Stimulated activated CD8-positive, alpha-beta memory T cell treated with anti-CD3 and anti-CD28 coated beads, Interleukin-4, amount 100 ng/mL, for 1 hour (primary cell): Measurements from ENCODE around the gene PRSS21.

Source experiments
- DNase-seq, 2 donors: peaks; one replicate each; pipeline ENCODE4 v3.0.0-alpha.2; 2020; ENCODE audit warnings: low read depth in 2 of 2, low spot score in 1 of 2

PRSS21 gene

GRCh38 chr16:2779978-2780898 lies 36.8 kb upstream of the PRSS21 start:
- DNase-seq: no peak

- no peak for DNase-seq
These were observed 34.3 kb upstream of the PRSS21 start for GRCh38 chr16:2782583-2783351.

DNA sequence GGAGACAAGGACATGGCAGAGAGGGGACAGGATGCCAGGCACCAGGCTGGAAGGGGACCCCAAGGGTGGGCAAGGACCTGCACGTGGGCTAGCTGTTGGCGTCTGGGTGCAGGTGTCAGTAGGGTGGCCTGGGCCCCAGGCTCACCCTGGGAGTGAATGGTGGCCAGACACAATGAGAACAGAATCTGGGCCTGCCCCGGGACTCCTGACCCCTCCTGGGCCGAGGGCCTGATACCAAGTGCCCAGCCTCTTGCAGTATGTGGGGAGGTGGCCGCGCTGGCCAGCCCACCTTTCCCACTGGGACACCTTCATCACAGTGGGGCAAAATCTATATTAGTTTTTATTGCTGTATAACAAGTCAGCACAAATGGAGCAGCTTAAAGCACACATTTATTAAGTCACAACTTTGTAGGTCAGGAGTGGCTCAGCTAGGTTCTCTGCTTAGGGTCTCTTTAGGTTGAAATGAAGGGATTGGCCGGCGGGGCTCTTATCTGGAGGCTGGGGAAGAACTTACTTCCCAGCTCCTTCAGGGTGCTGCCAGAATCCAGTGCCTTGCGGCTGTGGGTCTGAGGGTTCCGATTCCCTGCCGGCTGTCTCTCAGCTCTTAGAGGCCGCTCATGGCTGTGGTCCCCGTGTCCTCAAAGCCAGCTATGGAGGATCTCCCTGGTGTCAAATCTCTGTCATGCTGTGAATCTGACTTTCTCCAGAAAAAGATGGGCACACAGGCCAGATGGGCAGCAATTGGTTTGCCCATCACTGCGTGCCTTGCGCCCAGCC lies 33.3 kb upstream of the PRSS21 start:
- no peak for DNase-seq

DNA sequence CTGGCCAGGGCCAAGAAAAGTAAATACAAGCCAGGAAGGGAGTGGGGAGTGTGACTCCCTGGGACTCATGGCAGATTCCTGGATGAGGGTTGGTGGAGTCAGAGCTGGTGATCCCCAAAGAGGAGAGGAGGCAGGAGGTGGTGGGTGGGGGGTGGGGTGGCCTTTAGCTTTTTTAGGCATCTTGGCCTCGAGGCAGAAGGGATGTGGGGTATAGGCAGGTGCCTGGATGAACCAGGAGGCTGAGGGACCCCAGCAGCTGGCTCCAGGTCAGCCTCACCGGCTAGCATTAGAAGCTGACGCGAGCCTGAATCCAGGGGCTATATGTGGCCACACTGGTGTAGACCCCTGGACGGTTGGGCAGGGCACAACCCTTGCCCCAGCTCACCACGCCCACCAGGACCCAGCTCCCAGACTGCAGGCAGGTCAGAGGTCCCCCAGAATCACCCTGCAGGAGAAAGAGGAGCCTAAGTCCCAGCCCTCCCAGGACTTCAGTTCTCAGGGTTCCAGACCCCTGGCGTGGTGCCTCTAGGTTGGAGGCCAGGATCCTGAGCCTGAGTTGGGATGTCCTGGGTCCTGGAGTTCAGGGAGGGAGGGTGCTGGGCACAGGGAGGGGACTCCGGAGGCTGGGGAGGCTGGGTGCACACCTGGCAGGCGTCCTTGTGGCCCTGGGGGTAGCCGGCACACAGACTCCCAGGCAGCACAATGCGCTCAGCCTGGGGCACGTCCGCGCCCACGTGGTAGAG lies 32.5 kb upstream of the PRSS21 start:
- DNase-seq: no peak

DNA sequence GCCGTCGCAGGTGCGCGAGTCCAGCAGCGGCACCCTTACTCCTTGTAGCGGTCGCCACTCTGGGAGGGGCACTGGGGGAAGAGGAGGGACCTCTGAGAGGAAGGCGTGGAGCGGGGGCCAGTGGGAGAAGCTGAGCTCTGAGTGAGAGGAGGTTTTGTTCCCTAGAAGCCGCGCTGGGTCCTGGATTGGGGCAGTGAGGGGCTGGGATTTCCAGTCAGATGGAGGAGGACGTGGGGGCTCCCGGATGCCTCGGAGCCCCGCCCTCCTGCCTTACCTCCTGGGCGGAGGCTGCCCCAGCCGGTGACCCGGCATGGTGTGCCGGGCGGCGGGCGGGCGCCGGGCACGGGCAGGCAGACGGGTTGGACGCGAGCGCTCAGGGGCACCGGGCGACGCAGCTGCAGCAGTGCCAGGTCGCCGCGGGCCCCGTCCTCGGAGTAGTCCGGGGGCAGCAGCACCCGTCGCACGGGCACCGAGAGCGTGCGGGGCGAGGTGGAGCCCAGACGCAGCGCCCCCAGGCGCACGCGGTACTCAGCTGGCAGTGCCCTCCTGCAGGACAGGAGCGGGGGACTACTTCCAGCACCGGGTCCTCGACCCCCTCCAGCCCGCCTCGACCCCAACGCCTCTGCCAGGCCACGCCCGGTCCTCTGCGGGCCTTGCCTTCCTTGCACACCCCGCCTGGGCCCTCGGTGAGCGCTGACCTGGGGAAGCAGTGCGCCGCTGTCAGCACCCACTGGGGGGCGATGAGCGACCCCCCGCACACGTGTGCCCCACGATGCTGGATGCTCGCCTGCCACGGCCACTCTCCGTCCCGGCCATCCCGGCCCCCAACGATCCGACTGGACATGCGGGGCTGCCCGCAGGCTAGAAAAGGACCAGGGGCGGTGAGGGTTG lies 31.7 kb upstream of the PRSS21 start:
- no peak for DNase-seq

DNA sequence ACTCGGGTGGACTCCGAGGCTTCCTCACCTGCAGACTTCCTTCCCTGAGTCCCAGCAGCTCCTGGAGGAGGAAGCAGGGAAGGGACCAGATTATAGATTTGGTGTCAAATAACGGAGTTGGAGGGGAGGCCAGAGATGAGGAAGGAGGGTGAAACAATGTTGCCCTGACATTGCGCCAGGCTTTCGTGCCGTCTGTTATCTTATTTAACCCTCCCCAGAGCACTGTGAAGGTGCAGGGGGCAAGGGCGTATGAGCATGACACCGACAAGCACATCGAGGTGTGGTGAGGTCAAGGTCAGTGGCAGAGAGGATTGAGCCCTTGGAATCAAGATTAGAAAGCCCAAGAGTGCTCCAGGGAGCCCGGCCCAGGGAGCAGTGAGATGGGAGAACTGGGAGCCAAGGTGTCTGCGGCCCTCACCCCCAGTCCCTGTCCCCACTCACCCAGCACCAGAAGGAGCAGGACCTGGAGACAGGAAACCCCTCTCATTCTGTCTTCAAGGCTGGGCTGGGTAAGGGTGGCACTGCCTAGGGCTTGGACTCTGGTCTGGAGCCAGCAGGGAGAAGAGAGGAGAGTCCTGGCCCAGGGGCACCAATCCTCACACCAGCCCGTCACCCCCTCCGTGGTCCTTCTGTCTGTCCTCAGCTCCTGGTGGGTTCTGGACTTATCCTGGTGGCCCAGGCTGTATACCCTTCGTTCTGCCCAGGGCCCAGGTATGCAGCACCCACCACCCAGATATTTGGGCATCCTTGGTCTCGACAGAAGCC lies 30.8 kb upstream of the PRSS21 start:
- DNase-seq: no peak

DNA sequence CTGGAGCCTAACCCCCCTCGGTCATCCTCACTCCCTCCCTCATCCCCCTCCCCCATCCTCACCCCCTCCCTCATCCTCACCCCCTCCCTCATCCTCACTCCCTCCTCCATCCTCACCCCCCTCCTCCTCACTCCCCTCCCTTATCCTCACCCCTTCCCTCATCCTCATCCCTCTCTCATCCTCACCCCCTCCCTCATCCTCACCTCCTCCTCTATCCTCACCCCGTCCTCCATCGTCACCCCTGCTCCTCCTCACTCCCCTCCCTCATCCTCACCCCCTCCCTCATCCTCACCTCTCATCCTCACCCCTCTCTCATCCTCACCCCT lies 30.2 kb upstream of the PRSS21 start:
- DNase-seq: no peak

DNA sequence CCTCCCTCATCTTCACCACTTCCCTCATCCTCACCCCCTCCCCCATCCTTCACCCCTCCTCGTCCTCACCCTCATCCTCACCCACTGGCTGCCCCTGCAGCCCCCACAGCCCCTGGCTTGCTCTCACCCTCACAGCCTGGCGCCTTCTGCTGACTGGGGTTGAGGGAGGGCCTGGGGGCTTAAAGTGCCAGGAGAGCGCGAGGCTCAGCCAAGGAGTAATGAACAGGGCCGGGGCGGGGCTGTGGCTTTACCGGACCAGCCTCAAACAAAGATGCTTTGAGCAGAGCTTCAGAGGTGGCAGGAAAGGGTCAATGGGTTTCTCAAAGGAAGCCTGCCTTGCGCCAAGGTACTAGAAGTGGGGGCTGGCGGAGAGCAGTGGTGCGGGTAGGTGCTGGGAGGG lies 29.6 kb upstream of the PRSS21 start, which contains the start of gene PRSS33:
Gene PRSS33, minus strand, starts transcription at position 155 of the 400 bp plus-strand sequence. CDS start 1,013 bp downstream, outside the sequence.
- DNase-seq: no peak

DNA sequence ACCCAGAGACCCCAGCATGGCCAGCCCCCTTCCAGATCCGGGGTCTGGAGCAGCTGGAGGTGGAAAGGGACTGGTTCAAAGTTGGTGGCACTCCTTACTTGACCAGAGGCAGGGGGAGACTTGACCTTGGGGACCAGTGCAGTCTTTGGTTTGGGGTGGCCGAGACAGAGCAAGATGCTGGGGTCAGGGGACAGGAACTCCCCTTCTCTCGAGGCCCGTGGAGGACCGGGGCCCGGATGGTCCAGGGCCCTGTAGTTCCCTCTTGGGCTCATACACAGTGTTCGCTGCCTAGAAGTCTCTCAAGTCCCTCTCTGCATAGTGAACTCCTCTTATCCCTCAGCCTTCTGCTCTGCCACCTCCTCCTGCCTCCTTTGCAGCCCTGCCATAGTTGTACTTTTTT lies 29.1 kb upstream of the PRSS21 start:
- no peak for DNase-seq

DNA sequence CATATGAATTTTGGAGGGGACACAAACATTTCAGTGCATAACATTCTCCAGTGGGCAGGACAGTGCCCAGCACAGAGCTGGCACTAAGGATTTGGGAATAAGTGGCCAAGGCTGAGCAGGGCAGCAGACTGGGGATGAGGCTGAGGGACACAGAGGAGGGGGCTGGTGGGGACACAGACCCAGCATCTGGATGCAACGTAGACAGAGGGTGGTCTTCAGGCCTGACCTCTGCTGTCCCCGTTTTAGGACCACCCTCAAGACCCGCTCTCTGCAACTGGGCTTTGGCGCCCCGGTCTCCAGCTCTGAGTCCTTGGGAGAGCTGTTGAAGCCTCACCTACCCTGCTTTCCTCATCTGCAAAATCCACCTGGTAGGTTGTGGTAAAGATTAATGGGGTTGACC lies 26.4 kb upstream of the PRSS21 start:
- no peak for DNase-seq

- DNase-seq: no peak
These were observed 25.9 kb upstream of the PRSS21 start for GRCh38 chr16:2791174-2791573.

DNA sequence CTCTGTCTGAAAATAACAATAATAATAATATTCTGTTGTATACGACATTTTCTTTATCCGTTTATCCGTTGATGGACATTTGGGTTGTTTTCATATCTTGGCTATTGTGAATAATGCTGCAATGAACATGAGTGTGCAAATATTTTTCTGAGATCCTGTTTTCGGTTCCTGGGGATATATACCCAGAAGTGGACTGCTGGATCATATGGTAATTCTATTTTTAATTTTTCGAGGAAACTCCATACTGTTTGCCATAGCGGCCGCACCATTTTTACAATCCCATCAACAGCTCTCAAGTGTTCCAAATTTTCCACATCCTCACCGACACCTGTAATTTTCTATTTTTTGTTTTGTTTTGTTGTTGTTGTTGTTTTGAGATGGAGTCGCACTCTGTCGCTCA lies 24.1 kb upstream of the PRSS21 start:
- DNase-seq: no peak

DNA sequence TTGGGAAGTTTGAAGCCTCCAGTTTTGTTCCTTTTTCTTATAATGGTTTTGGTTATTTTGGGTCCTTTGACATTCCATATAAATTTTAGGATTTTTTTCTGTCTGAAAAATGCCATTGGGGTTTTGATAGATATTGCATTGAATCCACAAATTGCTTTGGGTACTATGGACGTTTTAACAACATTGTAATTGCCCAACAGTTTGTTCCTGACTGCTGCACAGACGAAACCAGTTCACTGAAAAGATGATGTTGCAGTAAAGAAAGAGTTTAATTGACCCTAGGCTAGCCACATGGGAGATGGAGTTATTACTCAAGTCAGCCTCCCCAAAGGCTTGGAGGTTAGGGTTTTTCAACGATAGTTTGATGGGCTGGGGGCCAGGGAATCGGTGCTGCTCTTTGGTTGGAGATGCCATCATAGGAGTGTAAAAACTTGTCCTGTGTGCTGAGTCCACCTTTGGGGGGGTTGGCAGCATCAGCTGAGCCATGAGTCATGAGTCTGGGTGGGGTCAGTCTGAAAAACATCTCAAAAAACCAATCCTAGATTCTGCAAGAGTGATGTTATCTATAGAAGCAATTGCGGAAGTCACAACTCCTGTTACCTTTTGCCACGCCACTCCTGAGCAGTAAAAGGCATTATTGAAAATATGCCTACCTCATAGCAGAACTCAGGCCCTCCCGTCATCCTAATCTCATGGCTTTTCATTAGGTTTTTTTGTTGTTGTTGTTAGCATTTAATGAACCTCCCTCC lies 21.5 kb upstream of the PRSS21 start:
- no peak for DNase-seq

GRCh38 chr16:2798723-2799204 lies 18.3 kb upstream of the PRSS21 start:
- DNase-seq: no peak

DNA sequence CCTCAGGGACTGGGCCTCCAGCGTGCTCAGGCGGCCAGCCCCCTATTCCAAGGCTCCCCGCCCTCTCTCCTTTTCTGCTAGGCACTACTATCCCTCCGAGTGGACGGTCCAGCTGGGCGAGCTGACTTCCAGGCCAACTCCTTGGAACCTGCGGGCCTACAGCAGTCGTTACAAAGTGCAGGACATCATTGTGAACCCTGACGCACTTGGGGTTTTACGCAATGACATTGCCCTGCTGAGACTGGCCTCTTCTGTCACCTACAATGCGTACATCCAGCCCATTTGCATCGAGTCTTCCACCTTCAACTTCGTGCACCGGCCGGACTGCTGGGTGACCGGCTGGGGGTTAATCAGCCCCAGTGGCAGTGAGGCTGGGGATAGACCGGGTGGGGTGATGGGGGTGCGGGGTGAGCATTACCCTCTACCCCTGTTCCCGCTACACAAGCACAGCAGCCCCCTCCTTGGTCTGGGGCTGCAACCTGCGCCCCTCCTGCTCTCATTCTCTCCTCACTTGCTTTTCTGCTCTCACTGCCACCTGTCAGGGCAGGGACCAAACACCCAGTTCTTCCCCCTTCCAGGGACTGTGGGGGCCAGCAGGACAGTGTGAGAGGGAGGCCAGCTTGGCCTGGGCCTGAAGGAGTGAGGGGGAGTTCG lies 17.7 kb upstream of the PRSS21 start:
- no peak for DNase-seq

DNA sequence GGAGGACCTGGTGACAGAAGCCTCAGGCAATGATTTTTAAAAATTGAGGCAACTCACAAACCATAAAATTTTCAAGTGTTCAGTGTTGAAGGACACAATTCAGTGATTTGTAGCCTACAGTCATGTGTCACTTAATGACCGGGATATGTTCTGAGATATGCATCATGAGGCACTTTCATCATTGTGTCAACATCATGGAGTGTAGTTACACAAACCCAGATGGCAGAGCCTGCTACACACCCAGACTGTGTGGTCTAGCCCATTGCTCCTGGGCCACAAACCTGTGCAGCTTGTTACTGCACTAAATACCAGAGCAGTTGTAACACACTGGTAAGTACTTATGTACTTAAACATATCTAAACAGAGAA lies 17.2 kb upstream of the PRSS21 start:
- DNase-seq: no peak

- no peak for DNase-seq
These were observed 13.4 kb upstream of the PRSS21 start for GRCh38 chr16:2803545-2804195.
